NT2/D1 (cell line): Measurements from ENCODE around the gene DLX4.

Experiments used
- SUZ12 ChIP-seq: IDR thresholded peaks from 2 replicates; pipeline ENCODE4 v1.6.1; 2011; ENCODE audit not compliant: insufficient read length, insufficient read depth; ENCODE audit errors: extremely low read depth
- YY1 ChIP-seq: IDR thresholded peaks from 2 replicates; pipeline ENCODE4 v1.6.1; 2011; ENCODE audit not compliant: insufficient read length, insufficient read depth
- ZNF274 ChIP-seq: IDR thresholded peaks from 2 replicates; pipeline ENCODE4 v1.6.1; 2011; ENCODE audit warnings: mild to moderate bottlenecking, low read depth, low read length

DNA sequence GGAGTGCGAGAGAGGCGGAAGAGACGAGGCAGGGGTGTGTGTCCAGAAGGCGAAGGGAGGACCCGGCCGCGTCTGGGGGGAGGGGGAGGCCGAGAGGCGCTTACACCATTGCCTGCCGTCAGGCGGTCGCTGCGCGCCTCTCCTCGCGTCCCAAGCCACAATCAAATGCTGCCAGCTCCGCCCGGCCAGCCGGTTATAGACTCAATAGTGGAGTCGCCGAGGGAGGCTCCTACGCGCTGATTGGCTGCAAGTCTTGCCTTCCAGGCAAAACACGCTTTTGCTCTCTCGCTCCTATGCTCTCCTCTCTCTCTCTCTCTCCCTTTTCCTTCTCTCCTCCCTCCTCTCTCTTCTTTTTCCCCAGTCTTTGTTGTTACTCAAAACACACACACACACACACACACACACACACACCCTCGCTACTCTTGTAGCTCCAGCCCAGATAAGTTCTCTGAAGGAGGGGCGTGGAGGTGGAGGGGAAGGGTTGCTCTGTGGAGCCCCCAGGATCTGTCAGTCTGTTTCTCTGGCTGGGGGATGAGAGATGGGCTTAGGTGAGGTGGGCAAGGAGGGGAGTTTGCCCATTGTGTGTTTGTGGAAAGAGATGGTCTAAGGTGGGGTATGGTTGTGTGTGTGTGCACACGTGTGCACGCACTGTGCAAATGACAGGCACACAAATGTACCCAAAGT is 26.2 kb downstream of the DLX4 start, which contains the start of gene DLX3:
- TF ChIP-seq ZNF274, result no peak
- TF ChIP-seq YY1, result no peak
- TF ChIP-seq SUZ12, result no peak
